Measurements from ENCODE around the gene EXOC6B. TPM values are rescaled to one million over a fixed set of nuclear protein-coding genes. Genes with fewer than 3 reads are reported as not detected.
A peak's percentile ranks its signal among the peaks of the same experiment; 100 is the strongest.

Gene EXOC6B
- total and polyA plus RNA-seq, 2 experiments from 2014 or later, result 8.9 to 18.3 TPM

GRCh38 chr2:72316774-72317173 is 509.1 kb downstream of the EXOC6B start:
- no peak overlapping the region for H2AFZ ChIP-seq
- H3F3A ChIP-seq (ENCODE audit: insufficient read depth), result no peaks in the 10 kb centered on the region
- no peaks in the 10 kb centered on the region for H3K4me1 ChIP-seq (ENCODE audit: insufficient read depth)
- DNase-seq, result no peak
- H4K20me1 ChIP-seq (ENCODE audit: insufficient read depth), result no peaks in the 10 kb centered on the region
- no peak overlapping the region for H3K27ac ChIP-seq
- H3K27me3 ChIP-seq (replicated peaks; ENCODE audit: insufficient read depth), result no peaks in the 10 kb centered on the region
- no peak overlapping the region for H3K9ac ChIP-seq
- no peaks in the 10 kb centered on the region for H3K9me2 ChIP-seq (ENCODE audit: insufficient read depth)
- TF ChIP-seq EZH2 (IDR thresholded peaks at IDR 0.05; ENCODE audit: insufficient read depth, poor library complexity, severe bottlenecking) (no peak), EZH2phosphoT487 (IDR thresholded peaks at IDR 0.05; ENCODE audit: insufficient read depth, low read depth) (no peak)
- no peak overlapping the region for H3K4me2 ChIP-seq (ENCODE audit: unreplicated experiment)
- no peaks in the 10 kb centered on the region for H3K9me3 ChIP-seq (ENCODE audit: low read depth)
- H3K36me3 ChIP-seq (ENCODE audit: low read depth), result no peaks in the 10 kb centered on the region
- H3K4me3 ChIP-seq, result no peak overlapping the region
- in situ Hi-C loops (cut with MboI), result no loop called here
- H3K79me2 ChIP-seq (ENCODE audit: insufficient read depth), result no peaks in the 10 kb centered on the region

GRCh38 chr2:72300147-72300684 is 525.6 kb downstream of the EXOC6B start:
- 93 to 98% methylated on average over 8 to 9 of the region's 9 CpGs for WGBS, 2 experiments (ENCODE audit: low coverage in 1 of 2, low lambda C conversion rate in 2 of 2, missing lambda C conversion rate in 2 of 2)
- no peak for TF ChIP-seq EZH2phosphoT487 (IDR thresholded peaks at IDR 0.05; ENCODE audit: insufficient read depth, low read depth)
- no peak for TF ChIP-seq EZH2 (IDR thresholded peaks at IDR 0.05; ENCODE audit: insufficient read depth, poor library complexity, severe bottlenecking)
- Histone ChIP-seq H3K9me3 (ENCODE audit: low read depth) (no peaks in the 10 kb centered on the region), H3K79me2 (ENCODE audit: insufficient read depth) (no peaks in the 10 kb centered on the region), H3K36me3 (ENCODE audit: low read depth) (no peaks in the 10 kb centered on the region), H3K4me1 (ENCODE audit: insufficient read depth) (no peaks in the 10 kb centered on the region), H3F3A (ENCODE audit: insufficient read depth) (no peaks in the 10 kb centered on the region), H3K4me3 (no peak overlapping the region), H3K9me2 (ENCODE audit: insufficient read depth) (no peaks in the 10 kb centered on the region), H3K27me3 (replicated peaks; ENCODE audit: insufficient read depth) (no peaks in the 10 kb centered on the region), H3K9ac (no peak overlapping the region), H3K4me2 (ENCODE audit: unreplicated experiment) (no peak overlapping the region), H2AFZ (no peak overlapping the region), H3K27ac (no peak overlapping the region), H4K20me1 (ENCODE audit: insufficient read depth) (no peaks in the 10 kb centered on the region)
- in situ Hi-C loops (cut with MboI), result no loop called here
- DNase-seq, result no peak

- no peak for TF ChIP-seq EZH2phosphoT487 (IDR thresholded peaks at IDR 0.05; ENCODE audit: insufficient read depth, low read depth)
- TF ChIP-seq EZH2 (IDR thresholded peaks at IDR 0.05; ENCODE audit: insufficient read depth, poor library complexity, severe bottlenecking), result no peak
- peak overlapping the region; percentile 5 for H3K4me2 ChIP-seq (ENCODE audit: unreplicated experiment)
- no peaks in the 10 kb centered on the region for H3K9me3 ChIP-seq (ENCODE audit: low read depth)
- DNase-seq, result peak; percentile 52
- H3K27ac ChIP-seq, result no peak overlapping the region
- 46 to 50% methylated on average over 1 of the region's 1 CpG for WGBS, 2 experiments (ENCODE audit: low coverage in 1 of 2, low lambda C conversion rate in 2 of 2, missing lambda C conversion rate in 2 of 2)
- peaks cover 23% of the 10 kb centered on the region for H3K4me1 ChIP-seq (ENCODE audit: insufficient read depth)
- 0 out of 2 replicates have a peak, but pooled peaks cover 13% of the 10 kb centered on the region for H3F3A ChIP-seq (ENCODE audit: insufficient read depth)
- no peaks in the 10 kb centered on the region for H3K79me2 ChIP-seq (ENCODE audit: insufficient read depth)
- H3K9me2 ChIP-seq (ENCODE audit: insufficient read depth), result no peaks in the 10 kb centered on the region
- no peaks in the 10 kb centered on the region for H4K20me1 ChIP-seq (ENCODE audit: insufficient read depth)
- H3K4me3 ChIP-seq, result no peak overlapping the region
- no peak overlapping the region for H3K9ac ChIP-seq
- in situ Hi-C loops (cut with MboI), result no loop called here
- H3K36me3 ChIP-seq (ENCODE audit: low read depth), result no peaks in the 10 kb centered on the region
- H2AFZ ChIP-seq, result no peak overlapping the region
- H3K27me3 ChIP-seq (replicated peaks; ENCODE audit: insufficient read depth), result no peaks in the 10 kb centered on the region
Measured at GRCh38 chr2:72293620-72294019, 532.2 kb downstream of the EXOC6B start.

GRCh38 chr2:72292433-72292832 is 533.4 kb downstream of the EXOC6B start:
- H3K27me3 ChIP-seq (replicated peaks; ENCODE audit: insufficient read depth), result no peaks in the 10 kb centered on the region
- H3K9me3 ChIP-seq (ENCODE audit: low read depth), result no peaks in the 10 kb centered on the region
- H3K4me2 ChIP-seq (ENCODE audit: unreplicated experiment), result no peak overlapping the region
- H3K4me1 ChIP-seq (ENCODE audit: insufficient read depth), result peaks cover 23% of the 10 kb centered on the region
- no peaks in the 10 kb centered on the region for H3K9me2 ChIP-seq (ENCODE audit: insufficient read depth)
- no peak for DNase-seq
- TF ChIP-seq EZH2phosphoT487 (IDR thresholded peaks at IDR 0.05; ENCODE audit: insufficient read depth, low read depth), result no peak
- no peak for TF ChIP-seq EZH2 (IDR thresholded peaks at IDR 0.05; ENCODE audit: insufficient read depth, poor library complexity, severe bottlenecking)
- no peak overlapping the region for H2AFZ ChIP-seq
- 0 out of 2 replicates have a peak, but pooled peaks cover 13% of the 10 kb centered on the region for H3F3A ChIP-seq (ENCODE audit: insufficient read depth)
- no peaks in the 10 kb centered on the region for H4K20me1 ChIP-seq (ENCODE audit: insufficient read depth)
- H3K79me2 ChIP-seq (ENCODE audit: insufficient read depth), result no peaks in the 10 kb centered on the region
- in situ Hi-C loops (cut with MboI), result no loop called here
- no peak overlapping the region for H3K9ac ChIP-seq
- WGBS, 2 experiments (ENCODE audit: low coverage in 1 of 2, low lambda C conversion rate in 2 of 2, missing lambda C conversion rate in 2 of 2), result 97 to 100% methylated on average over 1 of the region's 1 CpG
- H3K36me3 ChIP-seq (ENCODE audit: low read depth), result no peaks in the 10 kb centered on the region
- H3K4me3 ChIP-seq, result no peak overlapping the region
- H3K27ac ChIP-seq, result no peak overlapping the region

- Histone ChIP-seq H3K9me3 (ENCODE audit: low read depth) (no peaks in the 10 kb centered on the region), H3K4me3 (no peak overlapping the region), H3K9ac (no peak overlapping the region), H3K4me1 (ENCODE audit: insufficient read depth) (peaks cover 23% of the 10 kb centered on the region), H3K27ac (no peak overlapping the region), H3K4me2 (ENCODE audit: unreplicated experiment) (peak overlapping the region; percentile 15), H3K36me3 (ENCODE audit: low read depth) (no peaks in the 10 kb centered on the region), H4K20me1 (ENCODE audit: insufficient read depth) (no peaks in the 10 kb centered on the region), H3K27me3 (replicated peaks; ENCODE audit: insufficient read depth) (no peaks in the 10 kb centered on the region), H3K9me2 (ENCODE audit: insufficient read depth) (no peaks in the 10 kb centered on the region), H3F3A (ENCODE audit: insufficient read depth) (0 out of 2 replicates have a peak, but pooled peaks cover 13% of the 10 kb centered on the region), H2AFZ (no peak overlapping the region), H3K79me2 (ENCODE audit: insufficient read depth) (no peaks in the 10 kb centered on the region)
- DNase-seq, result peak; percentile 52
- TF ChIP-seq EZH2 (IDR thresholded peaks at IDR 0.05; ENCODE audit: insufficient read depth, poor library complexity, severe bottlenecking) (no peak), EZH2phosphoT487 (IDR thresholded peaks at IDR 0.05; ENCODE audit: insufficient read depth, low read depth) (no peak)
- in situ Hi-C loops (cut with MboI), result no loop called here
- WGBS, 2 experiments (ENCODE audit: low coverage in 1 of 2, low lambda C conversion rate in 2 of 2, missing lambda C conversion rate in 2 of 2), result 22 to 29% methylated on average over 4 of the region's 4 CpGs
Measured at GRCh38 chr2:72291059-72291458, 534.8 kb downstream of the EXOC6B start.
